ENCODE data around the gene INO80C. TPM values are rescaled to one million over a fixed set of nuclear protein-coding genes. Genes with fewer than 3 reads are reported as not detected.

INO80C gene
- total RNA-seq, 1 donor: 5.6 TPM

- no peak for TF ChIP-seq CTCF (IDR thresholded peaks at IDR 0.05; ENCODE audit: insufficient read depth, low read depth, low read length)
- peak; percentile 45 for DNase-seq (ENCODE audit: low read depth)
- H3K4me3 ChIP-seq (ENCODE audit: low read depth, low read length): no peak overlapping the region
These were observed 28.0 kb downstream of the INO80C start for GRCh38 chr18:35469725-35470124.

- no peak for DNase-seq (ENCODE audit: low read depth)
- no peak for TF ChIP-seq CTCF (IDR thresholded peaks at IDR 0.05; ENCODE audit: insufficient read depth, low read depth, low read length)
- no peak overlapping the region for H3K4me3 ChIP-seq (ENCODE audit: low read depth, low read length)
These were observed 29.0 kb downstream of the INO80C start for GRCh38 chr18:35468711-35469110.

- no peak for DNase-seq (ENCODE audit: low read depth)
- no peak overlapping the region for H3K4me3 ChIP-seq (ENCODE audit: low read depth, low read length)
- TF ChIP-seq CTCF (IDR thresholded peaks at IDR 0.05; ENCODE audit: insufficient read depth, low read depth, low read length): no peak
These were observed 30.1 kb downstream of the INO80C start for GRCh38 chr18:35467624-35468016.

GRCh38 chr18:35466815-35467623, 30.7 kb downstream of the INO80C start:
- no peak for DNase-seq (ENCODE audit: low read depth)
- H3K4me3 ChIP-seq (ENCODE audit: low read depth, low read length): no peak overlapping the region
- TF ChIP-seq CTCF (IDR thresholded peaks at IDR 0.05; ENCODE audit: insufficient read depth, low read depth, low read length): no peak

- TF ChIP-seq CTCF (IDR thresholded peaks at IDR 0.05; ENCODE audit: insufficient read depth, low read depth, low read length): no peak
- H3K4me3 ChIP-seq (ENCODE audit: low read depth, low read length): no peak overlapping the region
- DNase-seq (ENCODE audit: low read depth): no peak
These were observed 31.4 kb downstream of the INO80C start for GRCh38 chr18:35466334-35466733.

GRCh38 chr18:35465329-35465728, 32.4 kb downstream of the INO80C start:
- DNase-seq (ENCODE audit: low read depth): no peak
- TF ChIP-seq CTCF (IDR thresholded peaks at IDR 0.05; ENCODE audit: insufficient read depth, low read depth, low read length): no peak
- H3K4me3 ChIP-seq (ENCODE audit: low read depth, low read length): no peak overlapping the region
